ENCODE measurements around the gene KIF26A. TPM values are rescaled to one million over a fixed set of nuclear protein-coding genes. Genes with fewer than 3 reads are reported as not detected.

KIF26A gene
- total and polyA plus RNA-seq, 2 of the 4 experiments (the other 2 are of a cell fraction): not detected

- H2AK9ac ChIP-seq (replicated peaks; ENCODE audit: low read depth, low read length, poor library complexity): no peak overlapping the region
- H2AFZ ChIP-seq (replicated peaks; ENCODE audit: low read length, poor library complexity): no peak overlapping the region
- no peak overlapping the region for H3K14ac ChIP-seq (replicated peaks; ENCODE audit: low read depth, low read length)
- TF ChIP-seq CTCF (conservative IDR thresholded peaks at IDR 0.05; ENCODE audit: low read depth, low read length): no peak
- no peak for TF ChIP-seq RFX5 (IDR thresholded peaks at IDR 0.05; ENCODE audit: low read depth, low read length)
- TF ChIP-seq RCOR1 (IDR thresholded peaks at IDR 0.05; ENCODE audit: insufficient replicate concordance, low read length): no peak
- no peak for TF ChIP-seq ELK1 (IDR thresholded peaks at IDR 0.05; ENCODE audit: borderline replicate concordance, low read depth, low read length)
- no peak for TF ChIP-seq SMC3 (IDR thresholded peaks at IDR 0.05; ENCODE audit: low read depth, low read length)
- no peak overlapping the region for H3K23ac ChIP-seq (ENCODE audit: low read depth, low read length)
- H2BK15ac ChIP-seq (ENCODE audit: low read depth, low read length): no peak overlapping the region
- H3K18ac ChIP-seq (ENCODE audit: low read depth, low read length): no peak overlapping the region
- no peak overlapping the region for H3K4me3 ChIP-seq (ENCODE audit: insufficient read depth, low read depth, low read length)
- no peak overlapping the region for H4K91ac ChIP-seq (ENCODE audit: insufficient read depth, low read depth, low read length)
- H4K20me1 ChIP-seq (ENCODE audit: insufficient read depth, low read length): no peaks in the 10 kb centered on the region
- no peaks in the 10 kb centered on the region for H3K4me1 ChIP-seq (ENCODE audit: control insufficient read depth, insufficient read depth, low read length)
- H3K4ac ChIP-seq (ENCODE audit: low read depth, low read length): no peak overlapping the region
- H3K9me3 ChIP-seq (ENCODE audit: control insufficient read depth, insufficient read depth, low read length): peaks cover 43% of the 10 kb centered on the region
- no peak for DNase-seq
- H3K4me2 ChIP-seq (ENCODE audit: low read depth, low read length): no peak overlapping the region
- no TSS peak for BruUV-seq (replicated peaks)
- H3K27me3 ChIP-seq (ENCODE audit: control insufficient read depth, insufficient read depth, low read length): no peaks in the 10 kb centered on the region
- no peak overlapping the region for H4K8ac ChIP-seq (ENCODE audit: low read depth in 2 of 2, low read length in 2 of 2)
- no peak overlapping the region for H3K27ac ChIP-seq (ENCODE audit: insufficient read depth, low read length)
- no peaks in the 10 kb centered on the region for H3K9me1 ChIP-seq (ENCODE audit: insufficient read depth, low read length)
- no peaks in the 10 kb centered on the region for H3K79me1 ChIP-seq (ENCODE audit: low read depth in 1 of 2, low read length in 2 of 2)
- H3K9ac ChIP-seq (ENCODE audit: low read depth, low read length): no peak overlapping the region
- 49% methylated on average over 7 of the region's 20 CpGs; no CpG with 5 or more reads in 1 of the 2 experiments for WGBS, 2 experiments (ENCODE audit: extremely low coverage in 2 of 2, insufficient read length in 1 of 2)
- dilution Hi-C loops (cut with HindIII; ENCODE audit: low sequenced_read_pairs, unreplicated experiment) (no loop called here), intact Hi-C loops (cut with micrococcal nuclease) (no loop called here), in situ Hi-C loops (cut with MboI; ENCODE audit: low sequenced_read_pairs) (no loop called here)
- no peak overlapping the region for H2BK120ac ChIP-seq (ENCODE audit: low read depth, low read length)
- no peak overlapping the region for H4K5ac ChIP-seq (ENCODE audit: low read depth, low read length)
- H3K36me3 ChIP-seq (ENCODE audit: control insufficient read depth, insufficient read depth, low read length): no peaks in the 10 kb centered on the region
- CTCF ChIA-PET: no interaction called here
- H2AK5ac ChIP-seq (ENCODE audit: low read depth, low read length): no peak overlapping the region
- no peak overlapping the region for H2BK20ac ChIP-seq (ENCODE audit: low read depth, low read length)
- no peak overlapping the region for H3K56ac ChIP-seq (ENCODE audit: extremely low read depth, insufficient read depth, low read length)
- no peak for ATAC-seq (ENCODE audit: low read depth)
- H2BK5ac ChIP-seq (ENCODE audit: low read depth, low read length, poor library complexity, severe bottlenecking): no peak overlapping the region
- POLR2A ChIA-PET (ENCODE audit: unreplicated experiment): no interaction called here
These were observed 53.9 kb downstream of the KIF26A start for GRCh38 chr14:104192146-104192882.

Measured in IMR-90 (cell line).